IMR-90 (cell line): Measurements from ENCODE around the gene SLC9A7. TPM values are rescaled to one million over a fixed set of nuclear protein-coding genes. Genes with fewer than 3 reads are reported as not detected.

ENCODE experiments used
- ATAC-seq: fragments of 200-7000 bp; cut with Tn5 transposase; 2 replicates; pipeline ENCODE4 v1.9.1; 2020; ENCODE audit warnings: low read depth, mild to moderate bottlenecking, moderate library complexity
- BruUV-seq: library from RNA; stranded (reverse); fragments of 400-500 nt; replicated peaks from 2 replicates; lab custom pipeline; 2021; lab: Mats Ljungman, UMichigan
- CTCF ChIA-PET: fragments of 300-600 bp; formaldehyde crosslinking; extraction: SDS; loops from one replicate; lab custom pipeline; 2021; ENCODE audit warnings: antibody characterized with exemption; lab: Yijun Ruan, JAX
- POLR2A ChIA-PET: fragments of 300-600 bp; sonication (Branson Sonifier 250); formaldehyde crosslinking; loops from one replicate; lab custom pipeline; 2022; ENCODE audit warnings: antibody characterized with exemption; ENCODE audit not compliant: unreplicated experiment; lab: Charles Lee
- DNase-seq: peaks from one replicate; pipeline ENCODE4 v3.0.0; 2013
- H2AFZ ChIP-seq: replicated peaks from 2 replicates; pipeline ENCODE3; 2013; ENCODE audit warnings: low read length, mild to moderate bottlenecking; ENCODE audit not compliant: poor library complexity
- H2AK5ac ChIP-seq: 2 replicates; pipeline ENCODE4 v1.6.1; 2013; ENCODE audit warnings: low read depth, low read length, inconsistent platforms
- H2AK9ac ChIP-seq: replicated peaks from 2 replicates; pipeline ENCODE3; 2013; ENCODE audit warnings: mild to moderate bottlenecking, low read depth, low read length, moderate library complexity; ENCODE audit not compliant: poor library complexity
- H2BK120ac ChIP-seq: 2 replicates; pipeline ENCODE4 v1.6.1; 2013; ENCODE audit warnings: low read depth, low read length, inconsistent platforms
- H2BK15ac ChIP-seq: 3 replicates; pipeline ENCODE4 v1.6.1; 2013; ENCODE audit warnings: low read depth, low read length, inconsistent platforms
- H2BK20ac ChIP-seq: 2 replicates; pipeline ENCODE4 v1.6.1; 2013; ENCODE audit warnings: low read depth, mild to moderate bottlenecking, inconsistent platforms, low read length, moderate library complexity
- H2BK5ac ChIP-seq: 2 replicates; pipeline ENCODE4 v1.6.1; 2013; ENCODE audit warnings: mild to moderate bottlenecking, low read depth, low read length, inconsistent platforms; ENCODE audit not compliant: poor library complexity, severe bottlenecking
- H3K14ac ChIP-seq: replicated peaks from 2 replicates; pipeline ENCODE4 v1.6.1; 2013; ENCODE audit warnings: low read depth, low read length, inconsistent platforms
- H3K18ac ChIP-seq: 2 replicates; pipeline ENCODE4 v1.6.1; 2013; ENCODE audit warnings: low read depth, low read length, control low read depth
- H3K23ac ChIP-seq: 2 replicates; pipeline ENCODE4 v1.6.1; 2013; ENCODE audit warnings: low read depth, low read length, inconsistent platforms
- H3K27ac ChIP-seq: 2 replicates; pipeline ENCODE4 v1.5.1; 2013; ENCODE audit warnings: mild to moderate bottlenecking, control low read depth, low read length; ENCODE audit not compliant: insufficient read depth
- H3K27me3 ChIP-seq: 2 replicates; pipeline ENCODE4 v1.6.1; 2013; ENCODE audit warnings: low read length; ENCODE audit not compliant: control insufficient read depth, insufficient read depth
- H3K36me3 ChIP-seq: 2 replicates; pipeline ENCODE4 v1.6.1; 2013; ENCODE audit warnings: low read length, mixed read lengths; ENCODE audit not compliant: control insufficient read depth, insufficient read depth
- H3K4ac ChIP-seq: 2 replicates; pipeline ENCODE4 v1.6.1; 2013; ENCODE audit warnings: low read depth, low read length, inconsistent platforms
- H3K4me1 ChIP-seq: 2 replicates; pipeline ENCODE4 v1.6.1; 2013; ENCODE audit warnings: low read length, mixed read lengths; ENCODE audit not compliant: control insufficient read depth, insufficient read depth
- H3K4me2 ChIP-seq: 2 replicates; pipeline ENCODE4 v1.6.1; 2013; ENCODE audit warnings: low read depth, mild to moderate bottlenecking, control low read depth, low read length, moderate library complexity
- H3K4me3 ChIP-seq: 2 replicates; pipeline ENCODE4 v1.5.1; 2013; ENCODE audit warnings: low read depth, mild to moderate bottlenecking, control low read depth, low read length, moderate library complexity; ENCODE audit not compliant: insufficient read depth
- H3K56ac ChIP-seq: 2 replicates; pipeline ENCODE4 v1.6.1; 2013; ENCODE audit warnings: low read length, inconsistent platforms; ENCODE audit not compliant: insufficient read depth; ENCODE audit errors: extremely low read depth
- H3K79me1 ChIP-seq, 2 experiments: 2 replicates each; pipeline ENCODE4 v1.6.1; 2013; ENCODE audit warnings: low read length in 2 of 2, inconsistent platforms in 1 of 2, low read depth in 1 of 2
- H3K9ac ChIP-seq: 2 replicates; pipeline ENCODE4 v1.6.1; 2013; ENCODE audit warnings: low read depth, low read length, control low read depth
- H3K9me1 ChIP-seq: 2 replicates; pipeline ENCODE4 v1.6.1; 2013; ENCODE audit warnings: low read length, inconsistent platforms; ENCODE audit not compliant: insufficient read depth
- H3K9me3 ChIP-seq: 2 replicates; pipeline ENCODE4 v1.6.1; 2013; ENCODE audit warnings: low read length; ENCODE audit not compliant: control insufficient read depth, insufficient read depth
- H4K20me1 ChIP-seq: 2 replicates; pipeline ENCODE4 v1.6.1; 2013; ENCODE audit warnings: low read length, inconsistent platforms; ENCODE audit not compliant: insufficient read depth
- H4K5ac ChIP-seq: 2 replicates; pipeline ENCODE4 v1.6.1; 2013; ENCODE audit warnings: mild to moderate bottlenecking, low read depth, low read length, control low read depth
- H4K8ac ChIP-seq, 2 experiments: 2 replicates each; pipeline ENCODE4 v1.6.1; 2013; ENCODE audit warnings: low read depth in 2 of 2, low read length in 2 of 2, control low read depth in 1 of 2, inconsistent platforms in 1 of 2
- H4K91ac ChIP-seq: 2 replicates; pipeline ENCODE4 v1.6.1; 2013; ENCODE audit warnings: low read depth, low read length, inconsistent platforms; ENCODE audit not compliant: insufficient read depth
- CEBPB ChIP-seq: IDR thresholded peaks from 2 replicates; pipeline ENCODE4 v1.6.1; 2012; ENCODE audit warnings: low read depth, low read length, improper control_type of control experiment
- MAFK ChIP-seq: IDR thresholded peaks from 2 replicates; pipeline ENCODE4 v1.6.1; 2012; ENCODE audit warnings: low read depth, low read length, improper control_type of control experiment
- MAZ ChIP-seq: IDR thresholded peaks from 2 replicates; pipeline ENCODE4 v1.6.1; 2012; ENCODE audit warnings: low read depth, mild to moderate bottlenecking, low read length, improper control_type of control experiment, moderate library complexity, borderline replicate concordance
- MXI1 ChIP-seq: IDR thresholded peaks from 2 replicates; pipeline ENCODE4 v1.6.1; 2012; ENCODE audit warnings: low read depth, mild to moderate bottlenecking, low read length, moderate library complexity, borderline replicate concordance
- NFE2L2 ChIP-seq: fragments of 150-350 bp; IDR thresholded peaks from 2 replicates; pipeline ENCODE4 v1.6.1; 2016; ENCODE audit warnings: low read depth, mild to moderate bottlenecking, low read length
- WGBS, 2 experiments: methylation state at CpG; one replicate each; pipeline versions ENCODE4 v1.1.5 to v1.1.7; 2013; ENCODE audit warnings: missing lambda C conversion rate in 2 of 2; ENCODE audit not compliant: insufficient read length in 1 of 2; ENCODE audit errors: extremely low coverage in 2 of 2; 5-methylcytosine and 5-hydroxymethylcytosine counted together
- dilution Hi-C: fragments of 300-500 bp; cut with HindIII; formaldehyde crosslinking; loops from one replicate; pipeline ENCODE4 v1.14.3; 2018; ENCODE audit warnings: low sequenced_read_pairs; ENCODE audit not compliant: unreplicated experiment
- in situ Hi-C: fragments of 300-500 bp; cut with MboI; formaldehyde crosslinking; loops from 3 replicates; pipeline ENCODE4 v1.14.3; 2019; ENCODE audit warnings: low sequenced_read_pairs, inconsistent platforms, mixed read lengths
- intact Hi-C: fragments of 100-400 bp; cut with micrococcal nuclease; formaldehyde crosslinking; loops from 2 replicates; pipeline ENCODE4 v1.10.0; 2022
- polyA plus RNA-seq, 3 experiments: library from polyadenylated mRNA; depleted of rRNA; stranded (reverse); fragments of >200 nt; gene quantifications; 2 replicates each; pipeline ENCODE4 v1.2.3, GENCODE V29; 2012; ENCODE audit warnings: low replicate concordance in 1 of 3
- total RNA-seq: library from RNA; depleted of rRNA; stranded (reverse); fragments of >200 nt; gene quantifications from 2 replicates; pipeline ENCODE4 v1.2.3, GENCODE V29; 2012
- TF ChIP-seq, protein P1 (sequence below): conservative IDR thresholded peaks from 2 replicates; pipeline ENCODE4 v1.5.1; 2012; ENCODE audit warnings: mild to moderate bottlenecking, low read depth, low read length, improper control_type of control experiment

SLC9A7 gene
- total and polyA plus RNA-seq, 2 of the 4 experiments (the other 2 are of a cell fraction), result 14.4 to 76.4 TPM

DNA sequence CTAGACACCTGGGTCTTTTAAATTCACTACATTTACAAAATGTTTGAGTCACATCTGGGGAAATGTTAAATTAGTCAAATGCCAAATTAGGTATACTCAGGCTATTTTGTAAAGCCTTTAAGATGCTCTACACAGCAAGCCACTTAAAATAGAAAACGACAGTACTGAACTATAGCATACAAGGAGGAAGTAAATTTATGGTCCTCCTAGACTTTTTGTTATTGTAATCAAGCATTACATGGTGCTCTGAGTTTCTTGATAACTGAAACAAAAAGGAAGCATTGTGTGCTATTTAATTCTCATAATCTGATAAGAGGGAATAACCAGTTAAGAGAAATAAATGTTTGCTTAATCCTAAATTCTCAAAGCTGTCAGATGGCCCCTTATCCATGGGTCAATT, 46.2 kb downstream of the SLC9A7 start (continued):
- TF ChIP-seq, protein P1, sequence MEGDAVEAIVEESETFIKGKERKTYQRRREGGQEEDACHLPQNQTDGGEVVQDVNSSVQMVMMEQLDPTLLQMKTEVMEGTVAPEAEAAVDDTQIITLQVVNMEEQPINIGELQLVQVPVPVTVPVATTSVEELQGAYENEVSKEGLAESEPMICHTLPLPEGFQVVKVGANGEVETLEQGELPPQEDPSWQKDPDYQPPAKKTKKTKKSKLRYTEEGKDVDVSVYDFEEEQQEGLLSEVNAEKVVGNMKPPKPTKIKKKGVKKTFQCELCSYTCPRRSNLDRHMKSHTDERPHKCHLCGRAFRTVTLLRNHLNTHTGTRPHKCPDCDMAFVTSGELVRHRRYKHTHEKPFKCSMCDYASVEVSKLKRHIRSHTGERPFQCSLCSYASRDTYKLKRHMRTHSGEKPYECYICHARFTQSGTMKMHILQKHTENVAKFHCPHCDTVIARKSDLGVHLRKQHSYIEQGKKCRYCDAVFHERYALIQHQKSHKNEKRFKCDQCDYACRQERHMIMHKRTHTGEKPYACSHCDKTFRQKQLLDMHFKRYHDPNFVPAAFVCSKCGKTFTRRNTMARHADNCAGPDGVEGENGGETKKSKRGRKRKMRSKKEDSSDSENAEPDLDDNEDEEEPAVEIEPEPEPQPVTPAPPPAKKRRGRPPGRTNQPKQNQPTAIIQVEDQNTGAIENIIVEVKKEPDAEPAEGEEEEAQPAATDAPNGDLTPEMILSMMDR, result no peak
- TF ChIP-seq MAFK, result no peak

DNA sequence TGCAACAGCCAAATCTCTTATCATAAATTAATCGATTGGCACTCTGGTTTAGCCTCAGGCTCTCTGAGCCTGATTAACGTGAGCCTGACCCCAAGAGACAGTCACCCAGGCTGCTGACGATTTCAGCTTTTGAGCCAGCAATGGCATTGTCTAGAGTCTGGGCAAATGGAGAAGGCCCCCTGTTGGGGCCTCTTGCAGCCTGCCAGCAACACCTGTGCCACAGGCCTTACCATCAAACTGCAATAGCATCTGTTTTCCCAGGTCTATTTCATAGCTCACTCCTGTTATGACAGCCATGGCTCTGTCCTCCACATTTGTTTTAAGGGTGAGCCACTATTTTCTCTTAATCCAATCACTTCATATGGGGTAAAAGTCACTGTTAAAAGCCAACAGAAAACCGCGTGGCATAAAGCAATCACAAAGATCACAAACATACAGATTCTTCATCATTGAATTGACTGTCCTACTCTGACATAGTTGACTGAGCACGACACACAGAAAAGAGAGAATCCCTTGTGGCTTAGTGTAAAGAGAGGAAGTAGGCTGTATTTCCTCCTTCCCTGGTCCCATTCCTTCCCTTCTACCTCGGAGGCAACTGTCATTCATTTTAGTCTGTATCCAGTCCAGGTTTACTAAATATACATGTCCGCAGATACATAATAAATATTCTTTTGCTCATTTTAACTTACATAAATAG, 47.8 kb downstream of the SLC9A7 start:
- Histone ChIP-seq H2BK20ac (no peak overlapping the region), H2AFZ (no peak overlapping the region), H3K9me3 (no peaks in the 10 kb centered on the region), H3K56ac (no peak overlapping the region), H2BK120ac (no peak overlapping the region), H3K23ac (no peak overlapping the region), H3K36me3 (no peaks in the 10 kb centered on the region), H3K4me2 (no peak overlapping the region), H3K14ac (no peak overlapping the region), H3K9ac (no peak overlapping the region), H2BK5ac (no peak overlapping the region), H3K4ac (no peak overlapping the region), H3K9me1 (no peaks in the 10 kb centered on the region), H3K27ac (no peak overlapping the region), H2AK5ac (no peak overlapping the region), H4K5ac (no peak overlapping the region), H3K18ac (no peak overlapping the region), H3K79me1 (peaks cover 2 to 15% of the 10 kb centered on the region in 2 experiments; a peak in 2 of 4 replicates), H3K4me1 (peaks cover 4% of the 10 kb centered on the region; the same call in 1 of the 2 replicates), H3K4me3 (no peak overlapping the region), H4K91ac (no peak overlapping the region), H4K20me1 (no peaks in the 10 kb centered on the region; the same call in 1 of the 2 replicates), H2AK9ac (no peak overlapping the region), H2BK15ac (no peak overlapping the region), H3K27me3 (no peaks in the 10 kb centered on the region; the same call in 1 of the 2 replicates), H4K8ac (no peak overlapping the region)
- in situ Hi-C loops (no loop called here), intact Hi-C loops (no loop called here), dilution Hi-C loops (no loop called here)
- ChIA-PET CTCF (no interaction called here), POLR2A (no interaction called here)
- TF ChIP-seq CEBPB (no peak), MXI1 (no peak), NFE2L2 (no peak), MAZ (no peak)
- TF ChIP-seq, protein P1, result no peak
- BruUV-seq, result no TSS peak
- no peak for ATAC-seq
- no CpG with 5 or more reads among the region's 8 CpGs for WGBS, 2 experiments
- no peak for DNase-seq
